OCI-LY7 (cell line): ENCODE data around the gene FBN3. TPM values are rescaled to one million over a fixed set of nuclear protein-coding genes. Genes with fewer than 3 reads are reported as not detected.

ENCODE experiments used
- BruUV-seq: library from RNA; stranded (reverse); fragments of 400-500 nt; replicated peaks from 2 replicates; lab custom pipeline; 2021; lab: Mats Ljungman, UMichigan
- CTCF ChIA-PET: fragments of 300-600 bp; sonication (Branson Sonifier 250); formaldehyde crosslinking; loops from one replicate; lab custom pipeline; 2022; ENCODE audit warnings: antibody characterized with exemption; ENCODE audit not compliant: unreplicated experiment; lab: Charles Lee
- POLR2A ChIA-PET: fragments of 300-600 bp; sonication (Branson Sonifier 250); formaldehyde crosslinking; loops from one replicate; lab custom pipeline; 2022; ENCODE audit warnings: antibody characterized with exemption; lab: Charles Lee
- DNase-seq: peaks from one replicate; pipeline ENCODE4 v3.0.0-alpha.2; 2015; ENCODE audit warnings: low spot score
- H2AFZ ChIP-seq: fragments of 200-600 bp; sonication (generic), shearing (Covaris generic); 2 replicates; pipeline ENCODE4 v1.6.1; 2014; ENCODE audit warnings: mild to moderate bottlenecking, antibody characterized with exemption, low read length, moderate library complexity
- H3K27ac ChIP-seq: fragments of 200-600 bp; sonication (generic); 2 replicates; pipeline ENCODE4 v1.5.1; 2014; ENCODE audit warnings: mixed run types, low read depth, mild to moderate bottlenecking, moderate library complexity, low read length, inconsistent platforms; ENCODE audit not compliant: poor library complexity, severe bottlenecking
- H3K36me3 ChIP-seq: fragments of 200-600 bp; sonication (generic); 2 replicates; pipeline ENCODE4 v1.6.1; 2014; ENCODE audit warnings: mild to moderate bottlenecking, antibody characterized with exemption, low read length, moderate library complexity, mixed read lengths; ENCODE audit not compliant: insufficient read depth
- H3K4me1 ChIP-seq: fragments of 200-600 bp; sonication (generic); 2 replicates; pipeline ENCODE4 v1.5.1; 2014; ENCODE audit warnings: mild to moderate bottlenecking, low read length; ENCODE audit not compliant: insufficient read depth, poor library complexity, severe bottlenecking
- H3K4me2 ChIP-seq: fragments of 200-600 bp; sonication (generic); 2 replicates; pipeline ENCODE4 v1.6.1; 2014; ENCODE audit warnings: mild to moderate bottlenecking, low read length
- H3K4me3 ChIP-seq: fragments of 200-600 bp; sonication (generic); 2 replicates; pipeline ENCODE4 v1.5.1; 2014; ENCODE audit warnings: mild to moderate bottlenecking, low read depth, low read length; ENCODE audit not compliant: poor library complexity, severe bottlenecking
- H3K79me2 ChIP-seq: fragments of 200-600 bp; sonication (generic); 2 replicates; pipeline ENCODE4 v1.6.1; 2016; ENCODE audit warnings: low read depth, mild to moderate bottlenecking, low read length, moderate library complexity, mixed read lengths; ENCODE audit not compliant: insufficient read depth
- H3K9me2 ChIP-seq: fragments of 200-600 bp; sonication (generic); 2 replicates; pipeline ENCODE4 v1.6.1; 2016; ENCODE audit warnings: mild to moderate bottlenecking, low read length, mixed read lengths; ENCODE audit not compliant: insufficient read depth
- H3K9me3 ChIP-seq: fragments of 200-600 bp; sonication (generic); 2 replicates; pipeline ENCODE4 v1.6.1; 2014; ENCODE audit warnings: mild to moderate bottlenecking, mixed run types, low read length, mixed read lengths
- H4K20me1 ChIP-seq: fragments of 200-600 bp; sonication (generic); 2 replicates; pipeline ENCODE4 v1.6.1; 2014; ENCODE audit warnings: mild to moderate bottlenecking, antibody characterized with exemption, low read length, moderate library complexity, mixed read lengths; ENCODE audit not compliant: insufficient read depth
- CTCF ChIP-seq: fragments of 200-600 bp; sonication (generic); conservative IDR thresholded peaks from 2 replicates; pipeline ENCODE4 v1.5.1; 2014; ENCODE audit warnings: mild to moderate bottlenecking, antibody characterized with exemption, low read length, moderate library complexity, mixed read lengths
- EZH2phosphoT487 ChIP-seq: fragments of 200-600 bp; sonication (generic); IDR thresholded peaks from 2 replicates; pipeline ENCODE4 v1.6.1; 2018; ENCODE audit warnings: low read depth, borderline replicate concordance, mild to moderate bottlenecking, mixed run types, antibody characterized with exemption, low read length, moderate library complexity, mixed read lengths
- intact Hi-C: fragments of 100-400 bp; cut with micrococcal nuclease; formaldehyde crosslinking; loops from one replicate; pipeline ENCODE4 v1.10.0; 2022; ENCODE audit not compliant: unreplicated experiment
- total RNA-seq, 2 experiments: library from RNA; depleted of rRNA in 1 of 2; stranded (reverse); fragments of >200 nt in 1 of 2; shearing (Covaris generic) in 1 of 2; gene quantifications; 2 replicates each; pipeline ENCODE4 v1.2.3, GENCODE V29; 2014 to 2022

The FBN3 gene
- total RNA-seq, 2 experiments from 2014 or later: not detected

GRCh38 chr19:8080832-8081231 is 68.6 kb downstream of the FBN3 start:
- CTCF ChIA-PET: no interaction called here
- BruUV-seq: no TSS peak
- Histone ChIP-seq H3K4me1 (no peaks in the 10 kb centered on the region), H3K27ac (no peak overlapping the region), H3K4me3 (no peak overlapping the region), H3K9me3 (no peaks in the 10 kb centered on the region), H2AFZ (no peak overlapping the region), H3K9me2 (no peaks in the 10 kb centered on the region), H4K20me1 (no peaks in the 10 kb centered on the region), H3K36me3 (no peaks in the 10 kb centered on the region), H3K4me2 (no peak overlapping the region), H3K79me2 (no peaks in the 10 kb centered on the region)
- TF ChIP-seq CTCF: no peak
- TF ChIP-seq EZH2phosphoT487: no peak
- POLR2A ChIA-PET: no interaction called here
- DNase-seq: no peak
- intact Hi-C loops: no loop called here

- CTCF ChIA-PET: no interaction called here
- no peak for DNase-seq
- no TSS peak for BruUV-seq
These were observed 69.4 kb downstream of the FBN3 start for GRCh38 chr19:8079988-8080387.

More at GRCh38 chr19:8079988-8080387, 69.4 kb downstream of the FBN3 start:
- H3K36me3 ChIP-seq: no peaks in the 10 kb centered on the region
- H3K4me2 ChIP-seq: no peak overlapping the region
- H3K79me2 ChIP-seq: no peaks in the 10 kb centered on the region
- H4K20me1 ChIP-seq: no peaks in the 10 kb centered on the region
- no peak for TF ChIP-seq CTCF
- no peak for TF ChIP-seq EZH2phosphoT487
- intact Hi-C loops: no loop called here
- H3K4me1 ChIP-seq: no peaks in the 10 kb centered on the region
- H2AFZ ChIP-seq: no peak overlapping the region
- no peaks in the 10 kb centered on the region for H3K9me3 ChIP-seq
- POLR2A ChIA-PET: no interaction called here
- no peaks in the 10 kb centered on the region for H3K9me2 ChIP-seq
- H3K27ac ChIP-seq: no peak overlapping the region
- H3K4me3 ChIP-seq: no peak overlapping the region
